Heart left ventricle (tissue), 13 donors: Measurements from ENCODE around the gene SETBP1.

ENCODE experiments used
- CTCF ChIP-seq, 12 donors: fragments of 200-600 bp; sonication (generic) in 4 of 12; IDR thresholded peaks; one replicate each; pipeline versions ENCODE4 v1.5.0 to v1.8.0; 2018 to 2022; ENCODE audit warnings: antibody characterized with exemption in 12 of 12, mild to moderate bottlenecking in 5 of 12
- POLR2A ChIP-seq, 2 donors: fragments of 450-650 bp; IDR thresholded peaks; one replicate each; pipeline ENCODE4 v1.6.1; 2017; ENCODE audit warnings: antibody characterized with exemption in 2 of 2, mild to moderate bottlenecking in 2 of 2, moderate library complexity in 2 of 2
- donor health status: ischemic (EF 13 %, LVEDD 7.1; RV severe dilation, severe dysfunction).
- donor health status: DM: no; HTN: yes; CAD: no.
- donor health status: DM: no; HTN: no; CAD: no.
- donor health status: ischemic (EF 25% LVEDD 6.9; RV normal size, moderate dysfunction).
- donor health status: ischemic (EF 25% LVEDD 5.7; RV mildly dilated, moderate dysfunction).
- donor health status: ischemic (EF 35%, LVEDD 5.7; RV mildly dilated, moderate dysfunction).
- donor health status: nonischemic (EF 11% LVEDD 7.7; RV severe dilation, severe dysfunction).
- donor health status: DM: yes; HTN: yes; CAD: no.
- donor health status: PGD.
- donor health status: ischemic (EF 29% LVEDD 5.4; RV normal size, mild dysfunction).
- donor health status: nonischemic (EF 23%, LVEDD 6.1; RV moderate dilation, normal function).

DNA sequence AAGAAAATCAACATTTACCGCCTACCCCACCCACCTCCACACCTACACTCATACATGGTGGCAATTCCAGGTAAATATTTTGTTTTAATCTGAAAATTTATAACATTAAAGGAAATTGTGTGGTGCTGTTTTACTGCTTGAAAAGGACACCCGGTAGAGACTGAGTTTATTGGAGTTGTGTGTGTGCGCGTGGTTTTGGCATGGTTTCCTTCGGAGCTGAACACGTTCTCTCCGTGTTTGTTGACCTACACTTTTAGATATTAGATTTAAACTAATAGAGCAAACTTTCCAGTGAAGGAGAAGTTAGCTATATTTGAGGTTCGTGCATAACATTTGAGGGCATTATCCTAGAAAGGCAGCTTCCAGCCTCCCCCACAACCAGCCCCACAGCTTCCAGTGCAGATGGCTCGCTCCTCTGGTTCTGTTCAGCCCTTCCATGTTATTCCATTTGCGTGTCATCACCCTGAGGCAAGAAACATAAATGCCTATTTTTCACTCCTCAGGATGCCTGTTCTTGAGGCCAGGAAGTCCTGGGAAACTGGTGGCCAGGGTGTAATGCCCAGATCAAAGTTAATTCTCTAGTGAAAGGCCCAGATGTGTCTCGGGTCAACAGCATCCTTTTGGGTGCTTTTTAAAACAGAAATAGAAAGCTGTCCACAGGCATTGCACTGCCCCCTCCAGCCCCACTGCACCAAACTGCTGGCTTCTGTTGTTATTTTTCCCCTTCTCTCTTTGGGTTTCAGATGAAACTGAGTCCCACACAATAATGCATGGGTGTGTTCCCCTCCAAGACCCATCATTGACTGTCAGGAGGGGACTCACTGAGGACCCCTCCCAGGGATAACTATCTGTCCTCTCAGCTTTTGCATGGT lies 190.2 kb downstream of the SETBP1 start:
- no peak for TF ChIP-seq POLR2A (IDR thresholded peaks at IDR 0.05)
- no peak for TF ChIP-seq CTCF (IDR thresholded peaks at IDR 0.05)
